ENCODE measurements around the gene CPNE6. TPM values are rescaled to one million over a fixed set of nuclear protein-coding genes. Genes with fewer than 3 reads are reported as not detected.

CPNE6 gene
- polyA plus RNA-seq, 1 of the 3 experiments (the other 2 are of a cell fraction): not detected

DNA sequence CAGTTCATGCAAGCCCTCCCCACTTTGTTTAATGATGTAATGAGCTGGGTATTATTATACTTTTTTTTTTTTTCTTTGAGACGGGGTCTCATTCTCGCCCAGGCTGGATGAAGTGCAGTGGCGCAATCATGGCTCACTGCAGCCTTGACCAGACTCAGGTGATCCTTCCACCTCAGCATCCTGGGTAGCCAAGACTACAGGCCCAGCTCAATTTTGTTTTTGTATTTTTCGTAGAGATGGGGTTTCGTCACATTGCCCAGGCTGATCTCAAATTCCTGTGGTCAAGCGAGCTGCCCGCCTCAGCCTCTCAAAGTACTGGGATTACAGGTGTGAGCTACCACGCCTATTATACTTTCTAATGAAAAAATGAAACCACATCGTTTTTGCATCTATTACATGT lies 38.7 kb downstream of the CPNE6 start:
- no peaks in the 10 kb centered on the region for H4K20me1 ChIP-seq (ENCODE audit: insufficient read depth)
- H3K27me3 ChIP-seq (ENCODE audit: insufficient read depth): no peaks in the 10 kb centered on the region
- whole genome bisulfite sequencing (ENCODE audit: low lambda C conversion rate): 85% methylated on average over 9 of the region's 9 CpGs
- no peak overlapping the region for H3K9ac ChIP-seq
- H2AFZ ChIP-seq (ENCODE audit: low read depth): no peak overlapping the region
- POLR2A ChIA-PET: interaction anchor here (0.6 to 2.2 kb wide), 4 partner anchors 26 to 687 kb away, joined by 3 to 7 read pairs (median 4); partner anchors contain the start of genes CARMIL3, PSME1 and PSME2
- H3K9me3 ChIP-seq: no peaks in the 10 kb centered on the region
- TF ChIP-seq RXRA (IDR thresholded peaks at IDR 0.05; ENCODE audit: borderline replicate concordance, low read depth) (no peak), FOSL2 (IDR thresholded peaks at IDR 0.05; ENCODE audit: borderline replicate concordance, low read depth) (no peak), RFX5 (IDR thresholded peaks at IDR 0.05; ENCODE audit: low read length) (no peak), FOXM1 (IDR thresholded peaks at IDR 0.05; ENCODE audit: low read depth) (no peak), TAF1 (IDR thresholded peaks at IDR 0.05; ENCODE audit: borderline replicate concordance, low read depth, low read length) (no peak), SMC3 (IDR thresholded peaks at IDR 0.05; ENCODE audit: low read depth, low read length) (no peak), RAD21 (IDR thresholded peaks at IDR 0.05; ENCODE audit: low read length) (no peak), MEF2A (IDR thresholded peaks at IDR 0.05; ENCODE audit: borderline replicate concordance, low read depth) (no peak), NRF1 (IDR thresholded peaks at IDR 0.05; ENCODE audit: low read depth, low read length) (no peak), MXI1 (IDR thresholded peaks at IDR 0.05; ENCODE audit: low read depth, low read length) (no peak)
- TF ChIP-seq, protein P1, sequence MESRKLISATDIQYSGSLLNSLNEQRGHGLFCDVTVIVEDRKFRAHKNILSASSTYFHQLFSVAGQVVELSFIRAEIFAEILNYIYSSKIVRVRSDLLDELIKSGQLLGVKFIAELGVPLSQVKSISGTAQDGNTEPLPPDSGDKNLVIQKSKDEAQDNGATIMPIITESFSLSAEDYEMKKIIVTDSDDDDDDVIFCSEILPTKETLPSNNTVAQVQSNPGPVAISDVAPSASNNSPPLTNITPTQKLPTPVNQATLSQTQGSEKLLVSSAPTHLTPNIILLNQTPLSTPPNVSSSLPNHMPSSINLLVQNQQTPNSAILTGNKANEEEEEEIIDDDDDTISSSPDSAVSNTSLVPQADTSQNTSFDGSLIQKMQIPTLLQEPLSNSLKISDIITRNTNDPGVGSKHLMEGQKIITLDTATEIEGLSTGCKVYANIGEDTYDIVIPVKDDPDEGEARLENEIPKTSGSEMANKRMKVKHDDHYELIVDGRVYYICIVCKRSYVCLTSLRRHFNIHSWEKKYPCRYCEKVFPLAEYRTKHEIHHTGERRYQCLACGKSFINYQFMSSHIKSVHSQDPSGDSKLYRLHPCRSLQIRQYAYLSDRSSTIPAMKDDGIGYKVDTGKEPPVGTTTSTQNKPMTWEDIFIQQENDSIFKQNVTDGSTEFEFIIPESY (IDR thresholded peaks at IDR 0.05; ENCODE audit: borderline replicate concordance, low read depth): no peak
- TF ChIP-seq, protein P2, sequence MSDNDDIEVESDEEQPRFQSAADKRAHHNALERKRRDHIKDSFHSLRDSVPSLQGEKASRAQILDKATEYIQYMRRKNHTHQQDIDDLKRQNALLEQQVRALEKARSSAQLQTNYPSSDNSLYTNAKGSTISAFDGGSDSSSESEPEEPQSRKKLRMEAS (IDR thresholded peaks at IDR 0.05; ENCODE audit: low read depth): no peak
- CTCF ChIA-PET: interaction anchor here (1.1 to 25.4 kb wide), 6 partner anchors 16 to 154 kb away, joined by 3 to 1159 read pairs (median 10); partner anchors contain the start of genes CARMIL3, CPNE6, IRF9 and PCK2
- H3K4me3 ChIP-seq (ENCODE audit: low read depth in 2 of 2, low read length in 1 of 2): no peak overlapping the region
- H3K79me2 ChIP-seq (ENCODE audit: insufficient read depth): no peaks in the 10 kb centered on the region
- no peak overlapping the region for H3K27ac ChIP-seq (ENCODE audit: low read depth in 2 of 2, low read length in 1 of 2)
- H3K4me2 ChIP-seq: no peak overlapping the region
- H3K36me3 ChIP-seq (replicated peaks in 1 of 2; ENCODE audit: control insufficient read depth in 1 of 2, insufficient read depth in 2 of 2, low read length in 1 of 2): no peaks in the 10 kb centered on the region
- H3K4me1 ChIP-seq (ENCODE audit: control insufficient read depth in 1 of 2, insufficient read depth in 2 of 2, low read depth in 1 of 2, low read length in 1 of 2): peaks cover 0 to 4% of the 10 kb centered on the region in 2 experiments; a peak in 1 of 4 replicates
- DNase-seq: no peak
- peaks cover 15% of the 10 kb centered on the region for H3F3A ChIP-seq (replicated peaks; ENCODE audit: insufficient read depth)
- H3K9me2 ChIP-seq: no peaks in the 10 kb centered on the region

DNA sequence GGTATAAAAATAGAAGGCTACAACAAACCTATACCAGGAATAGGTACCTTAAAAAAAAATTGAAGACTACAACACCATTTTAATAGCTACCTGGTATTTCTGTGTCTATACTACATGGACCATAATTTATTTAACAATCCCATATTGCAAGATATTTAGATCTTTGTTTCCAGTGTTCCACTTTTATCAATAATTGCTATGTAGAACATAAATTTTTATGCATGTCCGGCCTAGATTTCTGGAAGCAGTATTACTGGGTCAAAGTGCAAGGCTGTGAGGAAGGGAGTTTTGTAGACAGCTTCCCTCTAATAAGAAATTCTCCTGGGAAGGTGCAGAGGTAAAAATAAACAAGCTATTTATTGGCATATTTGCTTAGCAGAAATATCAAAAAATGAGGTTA lies 39.2 kb downstream of the CPNE6 start:
- no peak overlapping the region for H3K4me2 ChIP-seq
- ChIA-PET POLR2A (interaction anchor here (1.6 to 2.2 kb wide), 2 partner anchors 36 to 58 kb away, joined by 3 to 7 read pairs; partner anchors contain the start of genes CARMIL3 and PSME2), CTCF (interaction anchor here (1.8 to 25.4 kb wide), 3 partner anchors 16 to 51 kb away, joined by 5 to 1159 read pairs (median 219); partner anchors contain the start of genes CARMIL3, CPNE6, IRF9 and PCK2)
- no peak overlapping the region for H3K27ac ChIP-seq (ENCODE audit: low read depth in 2 of 2, low read length in 1 of 2)
- no peak overlapping the region for H2AFZ ChIP-seq (ENCODE audit: low read depth)
- no peaks in the 10 kb centered on the region for H4K20me1 ChIP-seq (ENCODE audit: insufficient read depth)
- no peak overlapping the region for H3K4me3 ChIP-seq (ENCODE audit: low read depth in 2 of 2, low read length in 1 of 2)
- no peaks in the 10 kb centered on the region for H3K9me2 ChIP-seq
- DNase-seq: no peak
- TF ChIP-seq YY1 (IDR thresholded peaks at IDR 0.05; ENCODE audit: low read depth): no peak
- no peak for TF ChIP-seq FOXJ3 (CRISPR knock-in tag; IDR thresholded peaks at IDR 0.05)
- no peak for TF ChIP-seq JUND (IDR thresholded peaks at IDR 0.05)
- no peak for TF ChIP-seq EP300 (IDR thresholded peaks at IDR 0.05; ENCODE audit: borderline replicate concordance in 1 of 2, low read depth in 1 of 2, low read length in 1 of 2)
- no peak for TF ChIP-seq GATA2 (CRISPR knock-in tag; IDR thresholded peaks at IDR 0.05)
- H3K79me2 ChIP-seq (ENCODE audit: insufficient read depth): peaks cover 2% of the 10 kb centered on the region; the same call in 1 of the 2 replicates
- no peaks in the 10 kb centered on the region for H3K9me3 ChIP-seq
- peaks cover 15% of the 10 kb centered on the region for H3F3A ChIP-seq (replicated peaks; ENCODE audit: insufficient read depth)
- peaks cover 0 to 6% of the 10 kb centered on the region in 2 experiments; a peak in 2 of 4 replicates for H3K4me1 ChIP-seq (ENCODE audit: control insufficient read depth in 1 of 2, insufficient read depth in 2 of 2, low read depth in 1 of 2, low read length in 1 of 2)
- no peak overlapping the region for H3K9ac ChIP-seq
- H3K27me3 ChIP-seq (ENCODE audit: insufficient read depth): no peaks in the 10 kb centered on the region
- WGBS (ENCODE audit: low lambda C conversion rate): 83% methylated on average over 1 of the region's 1 CpG
- H3K36me3 ChIP-seq (replicated peaks in 1 of 2; ENCODE audit: control insufficient read depth in 1 of 2, insufficient read depth in 2 of 2, low read length in 1 of 2): no peaks in the 10 kb centered on the region

Measured in SK-N-SH (cell line).